WTC11 (cell line): Measurements from ENCODE around the gene KDM3B.

ENCODE experiments used
- AFF4 ChIP-seq: sonication (generic); formaldehyde crosslinking; IDR thresholded peaks from 2 replicates; pipeline ENCODE4 v1.8.1; 2023; ENCODE audit warnings: mild to moderate bottlenecking, missing genetic modification reagents, borderline replicate concordance
- ATF3 ChIP-seq: sonication (generic); formaldehyde crosslinking; conservative IDR thresholded peaks from 2 replicates; pipeline ENCODE4 v1.8.1; 2022; ENCODE audit warnings: mild to moderate bottlenecking, missing genetic modification reagents
- CREB1 ChIP-seq: sonication (generic); formaldehyde crosslinking; IDR thresholded peaks from 2 replicates; pipeline ENCODE4 v1.8.0; 2023; ENCODE audit warnings: mild to moderate bottlenecking, missing genetic modification reagents
- CREM ChIP-seq: sonication (generic); formaldehyde crosslinking; IDR thresholded peaks from 2 replicates; pipeline ENCODE4 v1.8.1; 2022; ENCODE audit warnings: mild to moderate bottlenecking, missing genetic modification reagents, moderate library complexity
- CTCF ChIP-seq: fragments of 200-600 bp; IDR thresholded peaks from 2 replicates; pipeline ENCODE4 v1.8.0; 2022; ENCODE audit warnings: antibody characterized with exemption
- MAX ChIP-seq: sonication (generic); formaldehyde crosslinking; IDR thresholded peaks from 2 replicates; pipeline ENCODE4 v1.8.0; 2022; ENCODE audit warnings: mild to moderate bottlenecking, missing genetic modification reagents
- NR2C2 ChIP-seq: sonication (generic); formaldehyde crosslinking; IDR thresholded peaks from 2 replicates; pipeline ENCODE4 v1.8.0; 2022; ENCODE audit warnings: mild to moderate bottlenecking, missing genetic modification reagents
- STAT6 ChIP-seq: sonication (generic); formaldehyde crosslinking; conservative IDR thresholded peaks from 2 replicates; pipeline ENCODE4 v1.8.1; 2023; ENCODE audit warnings: mild to moderate bottlenecking, low read depth, missing genetic modification reagents, moderate library complexity
- USF1 ChIP-seq: sonication (generic); formaldehyde crosslinking; IDR thresholded peaks from 2 replicates; pipeline ENCODE4 v1.8.0; 2022; ENCODE audit warnings: mild to moderate bottlenecking, missing genetic modification reagents
- USF2 ChIP-seq: sonication (generic); formaldehyde crosslinking; IDR thresholded peaks from 2 replicates; pipeline ENCODE4 v1.8.1; 2023; ENCODE audit warnings: mild to moderate bottlenecking, missing genetic modification reagents, moderate library complexity
- ZBTB21 ChIP-seq: sonication (generic); formaldehyde crosslinking; IDR thresholded peaks from 2 replicates; pipeline ENCODE4 v1.8.1; 2023; ENCODE audit warnings: mild to moderate bottlenecking, missing genetic modification reagents, borderline replicate concordance
- ZNF317 ChIP-seq: sonication (generic); formaldehyde crosslinking; IDR thresholded peaks from 2 replicates; pipeline ENCODE4 v1.8.1; 2023; ENCODE audit warnings: low read depth, mild to moderate bottlenecking, moderate library complexity, missing genetic modification reagents, borderline replicate concordance

GRCh38 chr5:138466900-138467710 lies 114.6 kb downstream of the KDM3B start:
- TF ChIP-seq CTCF (no peak), STAT6 (no peak), AFF4 (CRISPR knock-in tag) (no peak), CREM (CRISPR knock-in tag) (no peak), MAX (no peak), USF1 (CRISPR knock-in tag) (no peak), ZNF317 (CRISPR knock-in tag) (no peak), NR2C2 (CRISPR knock-in tag) (no peak), CREB1 (CRISPR knock-in tag) (no peak), USF2 (CRISPR knock-in tag) (no peak), ATF3 (CRISPR knock-in tag) (no peak), ZBTB21 (no peak)
